Lower leg skin (tissue), 3 donors: ENCODE results near the gene EIF2S1.

Experiments
- CTCF ChIP-seq, 3 donors: fragments of 450-650 bp; IDR thresholded peaks; one replicate each; pipeline ENCODE4 v1.5.1; 2016; ENCODE audit warnings: antibody characterized with exemption in 3 of 3, mild to moderate bottlenecking in 3 of 3, moderate library complexity in 2 of 3
- POLR2A ChIP-seq, 2 donors: fragments of 450-650 bp; IDR thresholded peaks; one replicate each; pipeline ENCODE4 v1.6.1; 2016 to 2017; ENCODE audit warnings: antibody characterized with exemption in 2 of 2, mild to moderate bottlenecking in 1 of 2, moderate library complexity in 1 of 2

- TF ChIP-seq CTCF (IDR thresholded peaks at IDR 0.05), result no peak
- no peak for TF ChIP-seq POLR2A (IDR thresholded peaks at IDR 0.05)
Measured at GRCh38 chr14:67400434-67400833, 40.3 kb downstream of the EIF2S1 start.
